Activated CD4-positive, CD25-positive, alpha-beta regulatory T cell treated with anti-CD3 and anti-CD28 coated beads, Interleukin-2, amount 50 U/mL, for 24 hours (primary cell): ENCODE results near the gene C11orf87.

Experiments
- ATAC-seq, 2 donors: fragments of 150-1000 bp; cut with Tn5 transposase; one replicate each; pipeline ENCODE4 v1.10.0; 2021; ENCODE audit warnings: mild to moderate bottlenecking in 1 of 2, moderate library complexity in 1 of 2

C11orf87 gene

DNA sequence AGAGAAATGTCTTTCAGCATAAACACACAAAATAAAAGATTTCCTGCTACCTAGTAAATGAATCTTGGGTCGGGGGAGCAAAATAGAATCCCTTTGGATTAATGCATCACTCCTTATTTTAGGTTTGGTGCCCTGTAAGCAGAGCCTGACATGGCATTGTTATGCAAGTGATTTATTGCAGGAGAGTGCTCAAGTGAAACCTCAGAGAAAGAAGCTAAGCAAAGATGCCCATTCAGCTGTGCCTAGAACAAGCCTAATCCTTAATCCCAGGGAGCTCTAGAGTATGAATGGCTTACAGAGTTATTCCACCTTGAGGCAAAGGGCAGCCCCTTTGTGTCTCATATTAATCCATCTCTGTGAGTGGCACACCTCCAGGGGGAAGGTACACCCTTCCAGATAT lies 21.1 kb downstream of the C11orf87 start:
- ATAC-seq = no peak

DNA sequence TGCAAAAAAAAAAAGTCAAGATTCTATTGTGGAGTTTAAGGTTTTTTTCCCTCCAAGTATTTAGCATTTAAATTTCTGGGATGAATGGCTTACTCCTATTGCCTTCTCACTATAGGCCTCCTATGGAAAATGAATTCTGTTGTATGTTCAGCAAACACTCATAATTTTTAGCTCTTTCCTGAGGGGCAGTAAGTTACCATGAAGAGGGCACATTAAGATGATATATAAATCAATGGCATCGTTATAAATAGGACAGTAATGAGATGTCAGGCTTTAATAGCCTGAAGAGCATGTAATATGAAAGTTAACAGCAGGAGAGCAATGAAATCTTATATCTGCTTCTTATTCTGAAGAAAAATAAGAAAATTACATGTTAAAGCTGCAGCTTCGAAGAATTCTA lies 32.9 kb downstream of the C11orf87 start:
- ATAC-seq = no peak
